ENCODE measurements around the gene GRM4.

GRM4 gene

DNA sequence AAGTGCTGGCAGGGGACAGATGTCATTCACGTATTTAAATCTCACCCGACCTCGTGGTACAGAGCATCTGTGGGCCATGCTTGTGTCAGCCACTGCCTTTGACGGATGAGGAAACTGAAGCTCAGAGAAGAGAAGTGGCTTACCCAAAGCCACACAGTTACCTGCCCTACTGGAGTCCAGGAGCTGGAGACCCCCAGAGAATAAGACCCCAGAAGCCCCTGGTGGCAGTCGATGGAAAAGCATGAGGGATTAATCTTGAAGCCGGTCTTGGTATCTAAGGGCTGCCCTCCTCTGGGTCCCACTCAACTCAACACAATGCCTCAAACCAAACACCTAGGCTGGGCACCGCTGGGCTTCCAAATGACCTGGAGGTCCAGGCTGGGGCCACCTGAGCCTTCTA lies 83.1 kb downstream of the GRM4 start:
- DNase-seq (ENCODE audit: low read depth): no peak
- TF ChIP-seq, protein P1, sequence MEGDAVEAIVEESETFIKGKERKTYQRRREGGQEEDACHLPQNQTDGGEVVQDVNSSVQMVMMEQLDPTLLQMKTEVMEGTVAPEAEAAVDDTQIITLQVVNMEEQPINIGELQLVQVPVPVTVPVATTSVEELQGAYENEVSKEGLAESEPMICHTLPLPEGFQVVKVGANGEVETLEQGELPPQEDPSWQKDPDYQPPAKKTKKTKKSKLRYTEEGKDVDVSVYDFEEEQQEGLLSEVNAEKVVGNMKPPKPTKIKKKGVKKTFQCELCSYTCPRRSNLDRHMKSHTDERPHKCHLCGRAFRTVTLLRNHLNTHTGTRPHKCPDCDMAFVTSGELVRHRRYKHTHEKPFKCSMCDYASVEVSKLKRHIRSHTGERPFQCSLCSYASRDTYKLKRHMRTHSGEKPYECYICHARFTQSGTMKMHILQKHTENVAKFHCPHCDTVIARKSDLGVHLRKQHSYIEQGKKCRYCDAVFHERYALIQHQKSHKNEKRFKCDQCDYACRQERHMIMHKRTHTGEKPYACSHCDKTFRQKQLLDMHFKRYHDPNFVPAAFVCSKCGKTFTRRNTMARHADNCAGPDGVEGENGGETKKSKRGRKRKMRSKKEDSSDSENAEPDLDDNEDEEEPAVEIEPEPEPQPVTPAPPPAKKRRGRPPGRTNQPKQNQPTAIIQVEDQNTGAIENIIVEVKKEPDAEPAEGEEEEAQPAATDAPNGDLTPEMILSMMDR (IDR thresholded peaks at IDR 0.05; ENCODE audit: low read depth, low read length): peak; percentile 43
- no peak for TF ChIP-seq MYC (IDR thresholded peaks at IDR 0.05; ENCODE audit: low read depth, low read length)
- TF ChIP-seq, protein P2, sequence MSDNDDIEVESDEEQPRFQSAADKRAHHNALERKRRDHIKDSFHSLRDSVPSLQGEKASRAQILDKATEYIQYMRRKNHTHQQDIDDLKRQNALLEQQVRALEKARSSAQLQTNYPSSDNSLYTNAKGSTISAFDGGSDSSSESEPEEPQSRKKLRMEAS (IDR thresholded peaks at IDR 0.05; ENCODE audit: low read depth, low read length): no peak
- no peak for TF ChIP-seq POLR2A (IDR thresholded peaks at IDR 0.05; ENCODE audit: extremely low read depth, insufficient read length)
- H3K4me3 ChIP-seq (ENCODE audit: low read depth, low read length): no peak overlapping the region

DNA sequence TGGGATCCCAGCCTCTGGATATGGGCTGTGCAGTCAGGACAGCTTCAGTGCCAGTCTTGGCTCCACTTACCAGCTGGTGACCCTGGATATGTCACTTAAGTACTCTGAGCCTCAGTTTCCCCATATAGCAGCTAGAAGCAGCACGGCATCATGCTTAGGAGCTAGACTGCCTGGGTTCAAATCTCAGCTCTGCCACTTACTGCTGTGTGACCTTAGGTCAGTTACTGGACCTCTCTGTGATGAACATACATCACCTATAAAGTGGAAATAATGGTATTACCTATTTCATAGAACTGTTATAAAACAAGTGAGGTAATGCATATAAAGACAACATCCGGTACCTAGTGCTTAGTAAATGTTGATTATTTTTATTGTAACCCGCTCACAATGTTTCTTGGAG lies 83.7 kb downstream of the GRM4 start:
- TF ChIP-seq, protein P2 (IDR thresholded peaks at IDR 0.05; ENCODE audit: low read depth, low read length): no peak
- TF ChIP-seq MYC (IDR thresholded peaks at IDR 0.05; ENCODE audit: low read depth, low read length) (no peak), POLR2A (IDR thresholded peaks at IDR 0.05; ENCODE audit: extremely low read depth, insufficient read length) (no peak)
- TF ChIP-seq, protein P1 (IDR thresholded peaks at IDR 0.05; ENCODE audit: low read depth, low read length): no peak

DNA sequence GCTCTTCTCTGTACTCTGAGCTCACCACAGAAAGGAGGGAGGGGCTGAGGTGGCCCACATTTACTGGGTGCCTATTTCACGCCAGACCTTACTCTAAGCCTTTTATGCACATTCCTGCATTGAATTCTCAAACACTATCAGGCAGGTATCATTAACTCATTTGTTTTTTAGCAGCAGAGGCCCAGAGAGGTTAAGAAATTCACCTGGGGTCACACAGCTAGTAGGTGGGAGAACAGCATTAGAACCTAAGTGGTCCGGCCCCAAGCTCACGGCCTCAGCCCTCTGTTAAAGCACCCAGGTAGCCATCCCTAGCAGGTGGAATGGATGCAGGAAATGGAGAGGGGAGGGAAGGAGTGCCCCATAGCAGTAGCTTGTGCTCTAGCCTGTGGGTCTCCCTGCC lies 84.5 kb downstream of the GRM4 start:
- TF ChIP-seq POLR2A (IDR thresholded peaks at IDR 0.05; ENCODE audit: extremely low read depth, insufficient read length): no peak
- TF ChIP-seq, protein P2 (IDR thresholded peaks at IDR 0.05; ENCODE audit: low read depth, low read length): no peak
- TF ChIP-seq, protein P1 (IDR thresholded peaks at IDR 0.05; ENCODE audit: low read depth, low read length): no peak
- TF ChIP-seq MYC (IDR thresholded peaks at IDR 0.05; ENCODE audit: low read depth, low read length): no peak
- H3K4me3 ChIP-seq (ENCODE audit: low read depth, low read length): no peak overlapping the region
- DNase-seq (ENCODE audit: low read depth): no peak

More for the DNA sequence above, 83.7 kb downstream of the GRM4 start:
- no peak overlapping the region for H3K4me3 ChIP-seq (ENCODE audit: low read depth, low read length)
- no peak for DNase-seq (ENCODE audit: low read depth)

DNA sequence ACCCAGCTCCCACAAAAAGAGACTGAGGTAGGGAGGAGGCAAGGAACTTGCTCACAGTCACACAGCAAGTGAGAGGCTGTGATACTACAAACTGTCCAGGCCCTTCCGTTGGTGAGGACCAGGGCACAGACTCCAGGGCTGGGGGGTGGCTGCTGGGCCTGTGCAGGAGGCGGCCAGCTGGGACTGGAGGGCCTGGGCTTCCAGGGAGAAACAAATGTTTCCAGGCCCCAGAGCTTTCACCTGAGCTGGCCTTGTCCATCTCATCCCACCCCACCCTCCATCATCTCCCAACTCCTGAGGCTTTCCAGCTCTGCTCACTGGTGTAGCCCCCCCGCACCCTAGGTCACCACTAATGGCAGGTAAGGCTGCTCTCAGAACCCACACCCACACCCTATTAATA lies 86.0 kb downstream of the GRM4 start:
- DNase-seq (ENCODE audit: low read depth): no peak
- TF ChIP-seq, protein P2 (IDR thresholded peaks at IDR 0.05; ENCODE audit: low read depth, low read length): no peak
- H3K4me3 ChIP-seq (ENCODE audit: low read depth, low read length): no peak overlapping the region

DNA sequence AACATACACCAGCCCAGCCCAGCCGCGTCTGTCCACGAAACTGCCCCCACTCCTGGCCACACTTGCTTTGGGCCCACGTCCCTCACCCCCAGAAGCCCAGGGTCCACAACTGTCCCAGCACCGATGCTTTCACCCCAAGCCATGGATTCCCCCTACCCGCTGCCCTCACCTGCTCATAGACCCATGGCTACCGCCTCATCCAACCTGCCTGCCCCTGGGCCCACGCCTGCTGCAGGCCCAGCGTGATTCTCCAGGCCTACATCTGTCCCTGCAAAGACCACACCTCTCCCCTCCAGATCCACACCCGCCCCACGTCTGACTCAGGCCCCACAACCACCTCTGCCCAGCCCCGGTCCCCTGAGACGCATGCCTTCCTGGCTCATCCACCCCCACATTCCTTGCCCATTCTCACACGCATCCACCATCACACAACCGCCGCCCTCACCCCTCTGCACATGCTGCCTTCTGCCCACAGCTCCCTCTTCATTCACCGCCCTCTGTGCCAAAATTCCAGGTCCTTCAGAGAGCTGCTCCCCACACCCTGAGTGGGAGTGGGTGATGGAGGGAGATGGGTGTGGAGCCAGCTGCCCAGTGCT lies 86.7 kb downstream of the GRM4 start:
- DNase-seq (ENCODE audit: low read depth): no peak
- no peak overlapping the region for H3K4me3 ChIP-seq (ENCODE audit: low read depth, low read length)
- TF ChIP-seq, protein P1 (IDR thresholded peaks at IDR 0.05; ENCODE audit: low read depth, low read length): no peak

DNA sequence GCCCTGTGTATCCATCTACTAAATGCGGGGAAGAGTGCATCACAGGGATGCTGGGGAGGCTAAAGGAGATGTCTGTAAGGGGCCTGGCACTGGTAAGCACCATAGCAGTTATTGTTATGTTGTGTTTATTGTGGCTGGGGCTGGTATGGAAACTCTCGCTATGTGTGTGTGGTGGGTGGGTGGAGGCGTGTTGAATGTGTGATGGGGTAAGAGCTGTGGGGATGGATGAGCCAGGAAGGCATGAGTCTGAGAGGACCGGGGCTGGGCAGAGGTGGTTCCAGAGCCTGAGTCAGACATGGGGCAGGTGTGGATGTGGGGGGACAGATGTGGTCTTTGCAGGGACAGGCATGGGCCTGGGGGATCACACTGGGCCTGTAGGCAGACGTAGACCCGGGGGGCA lies 88.1 kb downstream of the GRM4 start:
- TF ChIP-seq MYC (IDR thresholded peaks at IDR 0.05; ENCODE audit: low read depth, low read length) (no peak), POLR2A (IDR thresholded peaks at IDR 0.05; ENCODE audit: extremely low read depth, insufficient read length) (no peak)
- TF ChIP-seq, protein P1 (IDR thresholded peaks at IDR 0.05; ENCODE audit: low read depth, low read length): no peak
- TF ChIP-seq, protein P2 (IDR thresholded peaks at IDR 0.05; ENCODE audit: low read depth, low read length): no peak
- no peak overlapping the region for H3K4me3 ChIP-seq (ENCODE audit: low read depth, low read length)
- no peak for DNase-seq (ENCODE audit: low read depth)

Data from NB4 (cell line).